HCEC 1CT (cell line): ENCODE data around the gene EEFSEC.

Source experiments
- DNase-seq: peaks from one replicate; pipeline ENCODE4 v3.0.0-alpha.2; 2017

Gene EEFSEC

GRCh38 chr3:128296469-128297251, 143.4 kb downstream of the EEFSEC start:
- no peak for DNase-seq

- DNase-seq, result no peak
Measured at GRCh38 chr3:128297401-128298138, 144.3 kb downstream of the EEFSEC start.

- no peak for DNase-seq
Measured at GRCh38 chr3:128301186-128302023, 148.1 kb downstream of the EEFSEC start.

GRCh38 chr3:128306481-128306880, 153.2 kb downstream of the EEFSEC start:
- no peak for DNase-seq

- DNase-seq, result no peak
Measured at GRCh38 chr3:128307029-128307633, 153.8 kb downstream of the EEFSEC start.

GRCh38 chr3:128307781-128308469, 154.6 kb downstream of the EEFSEC start:
- DNase-seq, result no peak

- no peak for DNase-seq
Measured at GRCh38 chr3:128309026-128309425, 155.7 kb downstream of the EEFSEC start.

GRCh38 chr3:128310286-128311058, 157.2 kb downstream of the EEFSEC start:
- no peak for DNase-seq

GRCh38 chr3:128311441-128311844, 158.2 kb downstream of the EEFSEC start:
- no peak for DNase-seq

- DNase-seq, result no peak
Measured at GRCh38 chr3:128312271-128312670, 159.0 kb downstream of the EEFSEC start.

- DNase-seq, result no peak
Measured at GRCh38 chr3:128313071-128313725, 159.9 kb downstream of the EEFSEC start.

GRCh38 chr3:128313935-128314334, 160.7 kb downstream of the EEFSEC start:
- DNase-seq, result no peak

GRCh38 chr3:128315313-128315712, 162.0 kb downstream of the EEFSEC start:
- no peak for DNase-seq

- no peak for DNase-seq
Measured at GRCh38 chr3:128316481-128316891, 163.2 kb downstream of the EEFSEC start.

- DNase-seq, result no peak
Measured at GRCh38 chr3:128317101-128317697, 163.9 kb downstream of the EEFSEC start.

- no peak for DNase-seq
Measured at GRCh38 chr3:128317698-128318231, 164.5 kb downstream of the EEFSEC start.

- DNase-seq, result no peak
Measured at GRCh38 chr3:128318275-128318941, 165.1 kb downstream of the EEFSEC start.

GRCh38 chr3:128319107-128319506, 165.8 kb downstream of the EEFSEC start:
- no peak for DNase-seq

- DNase-seq, result no peak
Measured at GRCh38 chr3:128319741-128320141, 166.5 kb downstream of the EEFSEC start.
